Cerebellar cortex (tissue), 1 donor: Measurements from ENCODE around the gene TCFL5.

Experiments
- DNase-seq: peaks from one replicate; pipeline ENCODE4 v3.0.0-alpha.2; 2015; ENCODE audit warnings: low spot score

Gene TCFL5

DNA sequence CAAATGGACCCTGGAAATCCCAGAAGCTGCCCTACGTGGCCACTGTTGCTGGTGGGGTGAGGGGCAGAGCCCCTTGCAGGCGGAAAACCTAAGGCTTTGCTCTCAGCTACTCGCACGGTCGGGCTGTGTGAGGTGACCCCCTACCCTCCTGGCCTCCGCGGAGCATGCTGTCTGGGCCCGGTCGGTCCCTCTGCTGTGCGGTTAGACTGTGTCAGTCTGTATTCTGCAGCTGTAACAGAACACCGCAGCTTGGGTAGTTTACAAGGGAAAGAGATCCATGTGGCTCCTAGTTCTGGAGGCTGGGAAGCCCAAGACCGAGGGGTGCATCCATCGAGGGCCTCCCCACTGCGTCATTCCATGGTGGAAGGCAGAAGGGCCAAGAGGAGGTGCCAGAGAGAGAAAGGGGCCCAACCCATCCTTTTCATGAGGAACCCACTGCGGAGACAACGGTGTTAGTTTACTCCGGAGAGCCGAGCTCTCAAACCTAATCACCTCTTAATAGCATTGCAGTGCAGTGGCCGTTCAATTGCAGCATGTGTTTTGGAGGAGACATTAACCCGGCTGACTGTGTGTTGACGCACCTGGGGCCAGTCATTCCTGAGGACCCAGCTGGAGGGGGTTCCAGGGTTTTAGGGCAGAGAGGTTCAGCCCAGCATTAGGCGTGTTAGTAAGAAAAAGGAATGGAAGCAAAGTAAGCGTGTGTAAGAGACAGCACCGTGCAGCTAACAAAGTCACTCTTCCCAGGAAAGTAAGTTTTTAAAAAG, 26.5 kb downstream of the TCFL5 start:
- DNase-seq: no peak

DNA sequence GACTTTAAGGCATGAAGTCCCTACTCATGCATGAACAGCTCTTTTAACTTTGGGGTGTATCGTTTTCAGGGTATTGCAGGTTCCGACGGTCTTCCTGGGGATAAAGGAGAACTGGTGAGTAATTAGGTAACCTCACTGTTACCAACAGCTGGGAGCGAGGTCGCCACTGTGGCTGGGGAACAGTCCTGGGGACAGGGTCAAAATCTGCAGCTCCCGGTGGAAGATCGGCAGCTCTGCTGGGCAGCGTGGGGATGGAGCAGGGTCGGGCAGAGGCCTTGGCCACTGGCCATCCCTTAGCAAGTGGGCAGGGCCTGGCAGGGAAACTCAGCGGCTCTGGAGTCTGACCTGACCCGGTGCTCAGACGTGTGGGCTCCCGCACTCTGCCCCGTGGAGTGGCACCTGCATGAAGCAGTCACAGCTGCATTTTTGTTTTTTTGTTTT, 28.7 kb downstream of the TCFL5 start:
- no peak for DNase-seq

DNA sequence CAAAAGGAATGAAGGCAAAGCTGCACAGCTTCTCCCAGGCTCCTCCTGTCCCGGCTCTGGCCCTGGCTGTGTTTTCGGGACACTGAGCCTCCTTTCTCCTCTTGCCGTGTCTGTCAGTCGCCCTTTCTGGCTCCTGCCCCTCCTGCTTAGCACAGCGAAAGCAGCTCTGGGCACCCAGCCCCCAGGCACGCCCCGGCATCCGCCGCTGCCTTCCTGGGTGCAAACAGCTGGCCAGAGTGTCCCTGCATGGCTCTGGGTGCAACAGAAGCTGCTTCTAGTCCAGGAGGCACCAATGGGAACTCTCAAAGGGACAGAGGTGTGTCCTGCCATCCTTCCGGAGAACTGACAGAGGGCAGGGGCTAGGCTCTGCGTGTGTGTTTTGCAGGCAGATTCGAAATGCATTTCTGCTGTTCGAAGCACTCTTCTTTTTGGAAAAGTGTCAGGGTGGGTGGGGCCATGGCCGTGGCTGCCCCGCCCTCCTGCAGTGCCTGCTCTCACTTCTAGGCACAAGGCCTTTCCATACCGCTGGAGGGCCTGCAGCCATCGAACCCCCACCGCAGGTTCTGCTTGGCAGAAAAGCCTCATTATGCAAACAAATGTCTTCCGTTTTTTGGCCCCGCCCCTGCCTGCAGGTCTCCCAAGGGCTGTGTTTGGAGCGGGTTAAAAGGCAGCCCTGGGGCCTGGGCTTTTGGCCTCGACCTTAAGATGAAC, 29.3 kb downstream of the TCFL5 start:
- no peak for DNase-seq

DNA sequence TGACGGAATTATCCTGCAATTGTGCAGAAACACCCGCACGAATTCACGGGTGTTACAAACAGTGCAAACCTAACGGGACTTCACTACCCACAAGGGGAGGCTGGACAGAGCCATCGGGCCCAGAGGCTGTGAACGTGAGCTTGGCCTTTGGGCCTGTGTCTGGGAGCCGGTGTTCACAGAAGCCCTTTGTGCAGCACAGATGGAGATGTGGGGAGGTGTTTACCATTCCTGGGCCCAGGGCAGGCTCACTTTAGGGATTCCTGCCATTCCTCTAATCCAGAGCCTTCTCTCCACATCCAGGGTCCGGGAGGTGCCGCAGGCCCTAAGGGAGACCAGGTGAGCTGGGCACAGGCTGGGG, 29.8 kb downstream of the TCFL5 start:
- DNase-seq: no peak

DNA sequence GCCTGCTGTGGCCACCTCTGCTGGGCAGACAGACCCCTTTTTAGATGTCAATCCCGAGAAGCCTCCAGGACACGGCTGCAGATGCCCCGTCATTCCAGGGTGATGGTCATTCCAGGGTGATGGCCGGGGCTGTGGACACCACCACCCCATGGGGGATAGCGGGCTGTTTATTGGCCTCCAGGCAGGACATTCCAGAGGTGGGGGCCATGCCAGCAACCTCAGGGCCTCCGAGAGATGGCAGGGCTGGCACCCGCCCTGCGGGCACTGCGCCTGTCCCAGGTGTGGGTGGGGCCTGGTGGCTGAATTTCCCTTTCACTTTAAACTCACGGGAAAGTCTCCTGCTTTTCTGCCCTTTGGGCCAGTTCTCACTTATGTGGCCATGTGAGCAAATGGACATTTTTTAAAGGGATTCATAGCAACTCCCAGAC, 30.2 kb downstream of the TCFL5 start:
- DNase-seq: no peak

DNA sequence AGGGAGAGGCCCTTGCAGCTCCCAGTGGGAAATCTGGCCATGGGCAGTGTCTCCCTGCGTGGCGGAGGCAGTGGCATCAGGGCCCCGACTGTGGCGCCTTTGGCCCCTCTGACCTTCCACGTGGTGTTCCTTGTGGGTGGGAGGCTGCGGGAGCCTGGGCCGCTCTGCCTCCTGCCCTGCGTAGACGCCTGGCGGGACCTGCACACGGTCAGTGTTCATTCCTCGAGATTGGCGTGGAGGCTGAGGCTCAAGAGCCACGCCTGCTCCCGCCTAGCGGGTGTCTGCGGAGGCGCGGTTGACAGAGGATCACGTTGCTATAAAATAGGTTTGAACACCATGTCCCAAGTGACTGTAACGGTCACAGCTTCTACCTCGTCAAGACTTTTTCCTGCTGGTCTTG, 30.8 kb downstream of the TCFL5 start:
- DNase-seq: no peak

DNA sequence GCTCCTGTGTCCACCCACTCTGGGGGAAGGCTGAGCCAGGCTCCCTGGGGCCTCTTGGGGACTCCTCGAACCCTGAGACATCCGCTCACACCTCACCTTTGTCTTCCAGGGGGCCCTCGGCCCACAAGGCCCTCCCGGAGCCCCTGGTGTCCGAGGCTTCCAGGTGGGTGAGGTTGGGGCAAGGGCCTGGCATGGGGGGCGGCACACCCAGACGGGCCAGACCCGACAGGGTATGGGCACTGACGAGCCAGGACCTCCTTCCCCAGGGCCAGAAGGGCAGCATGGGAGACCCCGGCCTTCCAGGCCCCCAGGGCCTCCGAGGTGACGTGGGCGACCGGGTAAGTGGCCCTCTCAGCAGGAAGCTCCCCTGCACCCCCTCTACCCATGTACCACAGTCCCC, 31.4 kb downstream of the TCFL5 start:
- no peak for DNase-seq

DNA sequence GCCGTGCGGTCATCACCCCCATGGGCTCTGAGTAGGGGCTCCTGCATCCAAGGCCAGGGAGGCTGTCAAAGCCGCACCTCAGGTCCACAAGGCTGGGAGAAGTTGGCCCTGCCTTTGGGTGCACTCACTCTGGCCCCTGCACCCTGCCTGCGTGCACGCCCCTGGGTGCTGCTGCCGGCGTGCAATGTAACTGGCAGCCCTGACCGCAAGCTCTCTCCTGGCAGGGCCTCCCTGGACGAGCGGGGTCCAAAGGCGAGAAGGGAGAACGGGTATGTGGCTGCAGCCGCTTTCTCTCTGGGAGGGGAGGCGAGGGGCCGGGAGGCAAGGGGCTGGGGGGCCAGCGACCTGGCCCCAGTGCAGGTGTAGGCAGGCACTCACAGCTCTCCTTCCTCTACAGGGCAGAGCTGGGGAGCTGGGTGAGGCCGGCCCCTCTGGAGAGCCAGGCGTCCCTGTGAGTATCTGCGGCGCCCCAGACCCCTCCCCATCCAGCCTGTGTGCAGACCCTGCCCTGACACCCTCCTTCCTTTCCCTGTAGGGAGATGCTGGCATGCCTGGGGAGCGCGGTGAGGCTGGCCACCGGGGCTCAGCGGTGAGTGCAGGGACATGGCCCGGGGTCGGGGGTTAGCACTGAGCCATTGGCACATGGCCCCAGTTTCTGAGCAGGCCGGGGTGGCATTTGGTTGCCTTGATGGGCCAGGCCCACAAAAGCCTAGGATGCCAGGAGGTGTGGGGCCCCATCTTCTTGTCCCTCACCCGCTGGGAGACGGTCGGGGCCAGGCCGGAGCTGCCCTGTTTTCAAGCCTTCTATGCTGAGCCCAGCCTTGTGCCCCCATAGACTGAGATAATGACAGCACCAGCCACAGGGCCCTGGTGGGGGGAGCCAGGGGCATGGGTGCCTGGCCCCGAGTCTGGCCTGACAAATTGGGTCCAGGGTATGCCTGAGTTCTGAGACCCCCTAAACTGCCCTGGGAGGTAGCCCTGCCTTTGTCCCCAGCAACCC, 32.1 kb downstream of the TCFL5 start:
- no peak for DNase-seq

DNA sequence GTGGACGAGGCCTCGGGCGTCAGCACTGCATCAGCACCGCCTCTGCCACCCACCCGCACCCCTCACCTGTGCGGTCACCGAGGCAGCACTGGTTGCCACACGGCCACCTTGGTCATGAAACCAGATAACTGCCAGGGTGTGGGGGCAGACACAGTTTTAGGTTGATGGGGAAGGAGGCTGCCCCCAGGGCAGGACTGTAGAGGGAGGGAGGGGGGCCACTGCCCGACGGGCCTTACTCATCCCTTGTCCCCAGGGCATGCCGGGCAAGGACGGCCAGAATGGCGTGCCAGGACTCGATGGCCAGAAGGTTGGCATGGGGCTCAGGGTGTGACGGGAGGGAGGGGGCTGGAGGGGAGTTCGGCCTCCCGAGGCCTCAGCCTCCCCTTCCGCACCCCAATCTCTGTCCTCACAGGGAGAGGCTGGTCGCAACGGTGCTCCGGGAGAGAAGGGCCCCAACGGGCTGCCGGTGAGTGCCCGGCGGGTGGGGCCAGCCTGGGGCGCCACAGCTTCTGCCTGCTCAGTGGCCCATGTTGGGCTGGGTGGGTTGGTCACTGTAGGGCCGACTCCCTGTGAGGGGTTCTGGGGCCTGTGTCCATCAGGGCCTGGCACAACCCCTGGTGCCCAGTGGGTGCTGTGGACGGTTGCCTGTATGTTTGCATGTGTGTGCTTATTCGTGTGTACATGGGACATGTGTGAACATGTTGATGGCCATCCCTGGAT, 33.0 kb downstream of the TCFL5 start:
- DNase-seq: no peak

DNA sequence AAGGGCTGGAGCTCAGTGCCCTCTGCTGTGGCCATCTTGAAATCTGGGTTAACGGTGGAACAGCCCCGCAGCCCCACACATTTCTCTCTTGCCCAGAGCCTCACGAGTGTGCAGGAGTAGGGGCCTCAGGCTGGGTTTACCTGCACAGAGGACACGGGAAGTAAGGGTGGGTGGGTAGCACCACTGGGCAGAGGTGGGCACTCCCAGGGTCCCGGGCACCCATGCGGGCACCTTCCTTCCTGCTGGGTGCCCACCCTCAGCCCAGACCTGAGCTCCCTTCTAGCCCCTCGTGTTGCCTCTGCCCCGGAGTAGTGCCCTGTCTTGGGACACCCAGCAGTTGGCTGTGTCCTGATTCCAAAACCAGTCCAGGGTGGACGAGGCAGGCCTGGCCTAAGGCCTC, 33.6 kb downstream of the TCFL5 start:
- no peak for DNase-seq

DNA sequence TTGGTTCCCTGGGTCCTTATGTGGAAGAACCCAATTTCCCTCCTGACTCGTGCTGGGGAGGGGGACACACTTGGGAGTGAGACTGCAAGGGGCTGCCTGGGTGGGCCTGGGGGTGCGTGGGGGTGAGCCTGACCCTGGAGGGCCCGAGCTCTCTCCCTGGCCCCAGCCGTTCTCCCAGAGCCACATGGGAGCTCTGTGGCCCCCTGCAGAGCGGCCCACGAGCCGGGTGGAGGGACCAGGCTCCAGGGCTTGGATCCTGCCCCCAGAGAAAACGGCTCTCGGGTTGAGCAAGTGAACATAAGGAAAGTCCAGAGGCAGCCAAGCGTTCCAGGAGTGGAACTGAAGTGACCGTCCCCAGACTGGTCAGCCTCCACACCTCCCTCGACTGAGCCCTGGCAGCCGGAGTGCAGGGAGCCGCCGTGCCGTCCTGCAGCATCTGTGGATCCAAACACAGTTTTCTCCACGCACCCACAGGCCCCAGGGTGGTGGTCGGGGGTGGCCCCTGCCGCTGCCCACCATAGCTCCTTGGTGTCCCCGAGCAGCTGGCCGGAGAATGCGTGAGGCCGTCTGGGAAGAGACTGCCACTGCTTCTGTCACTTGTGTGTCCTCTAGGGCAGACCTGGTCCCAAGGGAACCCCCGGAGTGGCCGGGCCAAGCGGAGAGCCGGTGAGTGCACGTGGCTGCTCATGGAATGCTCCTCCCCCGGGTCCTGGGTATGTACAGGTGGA, 34.1 kb downstream of the TCFL5 start:
- no peak for DNase-seq

DNA sequence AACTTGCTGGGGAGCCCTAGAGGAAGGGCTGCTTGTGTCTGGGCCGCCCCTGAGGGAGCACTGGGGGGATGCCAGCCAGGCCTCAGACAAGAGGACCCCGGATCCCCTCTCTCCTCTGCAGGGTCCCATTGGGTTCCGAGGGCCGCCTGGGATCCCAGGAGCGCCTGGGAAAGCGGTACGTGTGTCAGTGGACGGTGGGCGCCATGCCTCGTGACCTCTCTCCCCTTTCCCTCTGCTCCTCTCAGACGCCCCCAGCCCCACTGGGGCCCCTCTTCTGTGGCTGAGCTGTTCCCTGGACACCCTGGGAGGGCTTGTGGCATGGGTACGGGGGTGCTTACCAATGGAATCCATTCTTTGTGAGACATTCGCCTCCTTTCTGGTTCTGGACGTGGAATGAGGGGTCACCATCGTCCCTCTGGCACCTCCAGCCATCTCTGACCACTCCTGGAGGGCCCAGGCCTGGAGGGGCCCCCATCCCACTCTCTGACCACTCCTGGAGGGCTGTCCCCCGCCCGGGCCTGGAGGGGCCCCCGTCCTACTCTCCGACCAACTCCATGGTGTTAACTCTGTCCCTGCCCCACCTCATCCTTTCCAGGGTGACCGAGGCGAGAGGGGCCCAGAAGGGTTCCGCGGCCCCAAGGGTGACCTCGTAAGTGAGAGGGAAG, 34.8 kb downstream of the TCFL5 start:
- DNase-seq: no peak

DNA sequence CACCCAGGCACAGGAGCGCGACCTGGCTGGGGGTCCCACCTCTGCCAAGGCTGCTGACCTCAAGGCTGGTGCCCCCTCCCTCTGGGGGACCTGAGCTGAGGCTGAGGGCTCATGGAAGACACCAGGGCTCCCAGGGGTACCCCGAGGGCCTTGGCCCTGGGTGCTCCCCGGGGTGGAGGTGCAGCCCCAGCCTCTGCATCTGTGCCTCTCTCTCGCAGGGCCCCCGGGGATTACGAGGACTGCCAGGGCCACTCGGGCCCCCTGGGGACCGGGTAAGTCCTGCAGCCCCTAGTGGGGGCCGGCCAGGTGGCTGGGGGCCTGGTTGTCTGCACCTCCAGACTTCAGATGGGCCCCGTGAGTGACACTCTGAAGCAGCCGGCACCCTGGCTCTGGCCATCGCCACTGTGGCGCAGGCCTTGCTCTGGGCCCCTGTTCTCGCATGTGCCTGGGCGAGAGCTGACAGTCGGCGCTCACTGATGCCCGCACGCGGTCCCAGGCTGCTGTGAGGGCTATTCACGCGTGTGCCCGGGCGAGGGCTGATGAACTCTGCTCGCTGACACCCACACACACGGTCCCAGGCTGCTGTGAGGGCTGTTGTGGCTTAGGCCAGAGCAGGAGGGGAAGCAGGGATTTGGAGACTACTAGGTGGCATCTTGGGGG, 35.5 kb downstream of the TCFL5 start:
- DNase-seq: no peak

DNA sequence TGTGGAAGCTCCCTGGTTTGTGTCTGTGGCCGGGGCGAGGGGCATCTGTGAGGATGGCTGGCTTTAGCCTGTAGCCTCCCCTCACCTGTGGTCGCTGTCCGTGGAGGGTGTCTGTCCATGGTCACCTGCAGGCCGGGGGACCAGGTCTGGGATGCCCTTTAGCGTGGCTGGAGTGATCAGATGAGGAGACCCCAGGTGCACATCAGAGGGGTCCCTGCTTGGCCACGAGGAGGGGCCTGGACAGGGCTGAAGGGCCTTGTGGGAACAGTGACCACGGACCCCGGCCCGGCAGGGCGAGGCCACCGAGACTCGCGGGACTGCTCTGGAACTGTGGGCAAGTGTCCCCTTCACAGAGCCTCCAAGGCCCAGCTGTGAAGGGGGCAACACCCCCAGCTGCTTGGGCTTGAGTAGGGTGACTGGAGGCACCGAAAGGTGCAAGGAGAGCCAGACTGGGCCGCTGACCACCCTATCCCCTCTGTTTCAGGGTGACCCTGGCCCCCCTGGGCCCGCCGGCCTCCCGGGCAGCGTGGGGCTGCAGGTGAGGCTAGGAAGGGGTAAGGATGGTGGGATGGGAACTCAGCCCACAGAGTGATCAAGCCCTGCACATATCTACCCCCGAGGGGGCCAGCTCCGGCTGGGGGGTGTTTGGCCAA, 36.2 kb downstream of the TCFL5 start:
- no peak for DNase-seq

DNA sequence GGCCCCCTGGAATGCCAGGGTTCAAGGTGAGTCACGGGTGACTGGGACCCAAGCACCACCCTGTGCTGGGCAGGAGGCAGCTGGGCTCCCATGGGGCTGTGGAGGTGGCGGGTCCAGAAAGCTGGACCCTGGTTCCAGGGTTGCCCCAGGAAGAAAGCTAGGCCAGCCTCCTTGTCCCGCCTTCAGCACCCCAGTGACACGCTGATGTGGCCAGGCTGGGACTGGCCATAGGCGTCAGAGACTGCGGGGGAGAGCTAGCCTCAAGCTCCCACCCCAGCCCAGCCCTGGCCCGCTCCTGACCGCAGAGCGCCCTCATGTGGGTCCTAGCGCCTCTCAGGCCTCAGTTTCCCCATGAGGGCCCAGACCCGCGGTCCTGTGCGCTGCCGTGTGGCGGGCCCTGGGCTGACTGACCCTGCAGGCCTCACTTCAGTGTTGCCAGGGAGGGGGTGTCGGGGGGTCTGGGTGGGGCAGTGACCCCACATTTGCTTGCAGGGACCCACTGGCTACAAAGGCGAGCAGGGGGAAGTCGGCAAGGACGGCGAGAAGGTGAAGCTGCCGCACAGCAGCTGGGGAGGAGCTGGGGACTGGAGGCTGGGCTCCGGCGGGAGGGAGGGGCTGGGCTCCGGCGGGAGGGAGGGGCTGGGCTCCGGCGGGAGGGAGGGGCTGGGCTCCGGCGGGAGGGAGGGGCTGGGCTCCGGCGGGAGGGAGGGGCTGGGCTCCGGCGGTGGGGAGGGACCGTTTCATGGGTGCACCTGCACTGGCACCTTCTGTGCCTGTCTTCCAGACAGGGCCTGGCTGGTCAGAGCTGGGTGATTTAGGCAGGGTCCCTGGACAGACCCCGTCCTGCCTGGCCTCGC, 36.9 kb downstream of the TCFL5 start:
- DNase-seq: peak; percentile 16

DNA sequence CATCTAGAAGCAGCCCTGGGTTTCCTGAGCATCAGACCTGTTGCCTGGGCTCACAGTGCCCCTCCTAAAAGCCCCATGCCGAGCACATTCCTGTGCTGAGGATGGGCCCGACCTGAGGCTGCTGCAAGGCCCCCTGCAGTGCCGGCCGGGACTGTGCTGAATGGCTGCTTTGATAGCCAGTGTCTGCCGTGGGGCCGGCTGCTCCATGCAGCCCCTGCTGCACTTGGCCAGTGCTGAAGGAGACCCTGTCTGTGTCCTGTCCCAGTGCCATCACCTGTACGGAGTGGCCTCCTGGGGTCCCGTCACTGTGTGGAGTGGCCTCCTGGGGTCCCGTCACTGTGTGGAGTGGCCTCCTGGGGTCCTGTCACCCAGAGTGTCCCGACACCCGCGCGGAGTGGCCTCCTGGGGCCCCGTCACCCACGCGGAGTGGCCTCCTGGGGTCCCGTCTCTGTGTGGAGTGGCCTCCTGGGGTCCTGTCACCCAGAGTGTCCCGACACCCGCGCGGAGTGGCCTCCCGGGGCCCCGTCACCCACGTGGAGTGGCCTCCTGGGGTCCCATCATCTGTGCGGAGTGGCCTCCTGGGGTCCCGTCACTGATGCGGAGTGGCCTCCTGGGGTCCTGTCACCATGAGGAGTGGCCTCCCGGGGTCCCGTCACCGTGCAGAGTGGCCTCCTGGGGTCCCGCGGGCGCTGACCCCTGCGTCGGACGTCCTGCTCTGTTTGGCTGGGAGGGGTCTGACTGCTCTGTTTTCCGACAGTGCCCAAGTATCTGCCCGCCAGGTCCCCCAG, 37.7 kb downstream of the TCFL5 start:
- DNase-seq: no peak

DNA sequence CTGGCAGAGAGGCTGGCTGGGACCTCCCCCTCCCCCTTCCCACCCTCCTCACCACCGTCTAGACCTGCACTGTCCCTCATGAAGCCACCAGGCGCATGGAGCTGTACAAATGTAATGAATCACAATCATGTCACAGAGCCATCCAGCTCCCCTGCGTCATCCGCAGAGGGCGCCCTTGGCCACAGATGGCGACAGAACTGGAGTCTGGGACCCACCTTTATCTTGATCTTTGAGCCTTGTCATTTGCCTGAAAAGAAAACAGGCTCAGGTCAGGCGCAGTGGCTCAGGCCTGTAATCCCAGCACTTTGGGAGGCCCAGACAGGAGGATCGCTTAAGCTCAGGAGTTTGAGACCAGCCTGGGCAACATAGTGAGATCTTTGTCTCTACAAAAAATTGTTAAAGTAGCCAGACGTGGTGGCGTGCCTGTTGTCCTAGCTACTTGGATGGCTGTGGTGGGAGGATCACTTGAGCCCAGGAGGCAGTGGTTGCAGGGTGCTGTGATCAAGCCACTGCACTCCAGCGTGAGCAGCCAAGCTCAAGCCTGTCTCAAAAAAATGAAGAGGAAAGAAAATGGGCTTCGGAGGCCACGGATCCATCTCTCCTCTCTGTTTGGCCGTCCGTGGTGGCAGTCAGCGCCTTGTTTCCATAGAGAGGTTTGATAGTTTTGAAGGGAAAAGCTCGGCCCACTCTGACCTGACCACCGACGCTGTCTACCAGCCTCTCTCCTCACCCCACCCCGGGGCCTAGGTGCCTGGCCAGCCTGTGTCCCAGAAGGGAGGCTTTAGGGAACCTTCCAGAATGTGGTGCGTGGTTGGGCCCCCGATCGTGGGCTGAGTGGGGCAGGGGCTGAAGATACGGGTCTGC, 38.6 kb downstream of the TCFL5 start:
- peak; percentile 61 for DNase-seq
